SH-SY5Y (cell line): ENCODE results near the gene GFPT1.

Experiments
- GATA2 ChIP-seq: IDR thresholded peaks from 2 replicates; pipeline ENCODE4 v1.6.1; 2011; ENCODE audit warnings: mild to moderate bottlenecking, low read depth, low read length
- GATA3 ChIP-seq: IDR thresholded peaks from 2 replicates; pipeline ENCODE4 v1.6.1; 2011; ENCODE audit warnings: low read depth, mild to moderate bottlenecking, low read length, moderate library complexity

DNA sequence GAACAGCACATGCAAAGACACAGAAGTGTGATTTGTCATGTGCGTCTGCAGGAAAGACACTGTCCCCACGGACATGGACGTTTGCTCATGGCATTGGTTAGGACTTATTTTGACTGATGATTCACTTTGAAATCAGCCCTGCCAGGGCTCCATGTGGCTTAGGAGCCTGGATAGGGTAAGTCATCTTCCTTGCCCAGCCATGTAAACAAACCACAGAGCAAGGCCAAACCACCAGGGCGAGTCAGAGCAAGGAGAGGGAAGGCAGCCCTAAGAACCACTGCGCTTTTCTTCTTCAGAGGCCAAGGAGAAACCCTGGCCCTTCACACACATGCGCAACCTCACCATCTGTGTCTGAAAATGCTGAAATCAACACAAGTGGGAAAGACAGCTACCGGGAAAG lies 88.8 kb downstream of the GFPT1 start:
- no peak for TF ChIP-seq GATA2
- no peak for TF ChIP-seq GATA3
